Measurements from ENCODE around the gene DOK7. TPM values are rescaled to one million over a fixed set of nuclear protein-coding genes. Genes with fewer than 3 reads are reported as not detected.

DOK7 gene
- total RNA-seq, 6 experiments from 2014 or later: 0.73 to 2.4 (median 1.5) TPM

DNA sequence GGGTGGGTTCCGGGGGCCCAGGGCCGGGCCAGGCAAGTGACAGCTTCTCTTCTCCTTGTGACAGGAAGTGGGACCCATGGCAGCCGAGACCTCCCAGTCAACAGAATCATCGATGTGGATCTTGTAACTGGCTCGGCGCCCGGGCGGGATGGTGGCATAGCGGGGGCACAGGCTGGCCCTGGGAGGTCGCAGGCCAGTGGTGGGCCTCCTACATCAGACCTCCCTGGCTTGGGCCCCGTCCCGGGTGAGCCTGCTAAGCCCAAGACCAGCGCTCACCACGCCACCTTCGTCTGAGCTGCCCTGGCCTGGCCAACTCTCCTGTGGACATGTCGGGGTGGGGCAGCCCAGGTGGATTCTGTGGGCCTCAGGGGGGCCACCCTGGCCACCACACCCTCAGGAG, 23.7 kb upstream of the DOK7 start:
- TF ChIP-seq POLR2A (IDR thresholded peaks at IDR 0.05): no peak
- TF ChIP-seq, protein P1, sequence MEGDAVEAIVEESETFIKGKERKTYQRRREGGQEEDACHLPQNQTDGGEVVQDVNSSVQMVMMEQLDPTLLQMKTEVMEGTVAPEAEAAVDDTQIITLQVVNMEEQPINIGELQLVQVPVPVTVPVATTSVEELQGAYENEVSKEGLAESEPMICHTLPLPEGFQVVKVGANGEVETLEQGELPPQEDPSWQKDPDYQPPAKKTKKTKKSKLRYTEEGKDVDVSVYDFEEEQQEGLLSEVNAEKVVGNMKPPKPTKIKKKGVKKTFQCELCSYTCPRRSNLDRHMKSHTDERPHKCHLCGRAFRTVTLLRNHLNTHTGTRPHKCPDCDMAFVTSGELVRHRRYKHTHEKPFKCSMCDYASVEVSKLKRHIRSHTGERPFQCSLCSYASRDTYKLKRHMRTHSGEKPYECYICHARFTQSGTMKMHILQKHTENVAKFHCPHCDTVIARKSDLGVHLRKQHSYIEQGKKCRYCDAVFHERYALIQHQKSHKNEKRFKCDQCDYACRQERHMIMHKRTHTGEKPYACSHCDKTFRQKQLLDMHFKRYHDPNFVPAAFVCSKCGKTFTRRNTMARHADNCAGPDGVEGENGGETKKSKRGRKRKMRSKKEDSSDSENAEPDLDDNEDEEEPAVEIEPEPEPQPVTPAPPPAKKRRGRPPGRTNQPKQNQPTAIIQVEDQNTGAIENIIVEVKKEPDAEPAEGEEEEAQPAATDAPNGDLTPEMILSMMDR (IDR thresholded peaks at IDR 0.05): no peak
- intact Hi-C loops (cut with DNase I): no loop called here
- Histone ChIP-seq H3K4me1 (peaks cover 0 to 16% (median 3%) of the 10 kb centered on the region in 4 donors), H3K4me3 (no peak overlapping the region), H3K27me3 (no peaks in the 10 kb centered on the region), H3K27ac (no peak overlapping the region), H3K36me3 (no peaks in the 10 kb centered on the region), H3K9me3 (no peaks in the 10 kb centered on the region)
- ATAC-seq (no peak), DNase-seq (peak in 2 of 3 donors; percentile 21 to 56)
- WGBS (ENCODE audit: insufficient coverage, low coverage, low lambda C conversion rate, missing lambda C conversion rate): no CpG with 5 or more reads among the region's 16 CpGs

DNA sequence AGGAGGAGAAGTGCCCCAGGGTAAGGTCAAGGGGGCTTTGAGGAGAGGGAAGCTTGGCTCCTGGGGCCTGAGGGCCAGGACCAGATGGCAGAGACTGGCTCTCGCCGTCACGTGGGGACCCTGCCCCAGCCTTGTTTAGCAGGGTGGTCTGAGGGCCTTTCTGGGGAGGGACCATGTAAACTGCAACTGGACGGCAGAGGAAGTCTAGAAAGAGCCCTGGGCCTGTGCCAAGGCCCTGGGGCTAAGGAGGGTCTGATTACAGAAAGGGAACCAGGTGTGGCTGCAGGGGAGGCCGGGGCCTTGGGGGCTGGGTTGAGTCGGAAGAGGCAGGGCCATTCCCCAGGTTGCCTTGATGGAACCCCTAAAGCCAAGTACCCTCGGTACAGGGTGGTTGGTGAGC, 23.1 kb upstream of the DOK7 start:
- no peak for TF ChIP-seq POLR2A (IDR thresholded peaks at IDR 0.05)
- TF ChIP-seq, protein P1 (IDR thresholded peaks at IDR 0.05): no peak
- 88% methylated on average over 4 of the region's 7 CpGs for WGBS (ENCODE audit: insufficient coverage, low coverage, low lambda C conversion rate, missing lambda C conversion rate)
- H3K27me3 ChIP-seq: no peaks in the 10 kb centered on the region
- ATAC-seq: no peak
- H3K9me3 ChIP-seq: no peaks in the 10 kb centered on the region
- H3K27ac ChIP-seq: no peak overlapping the region
- DNase-seq: peak in 1 of 3 donors; percentile 18
- H3K36me3 ChIP-seq: peaks cover 0 to 3% (median 0%) of the 10 kb centered on the region in 4 donors
- H3K4me1 ChIP-seq: peaks cover 0 to 16% (median 3%) of the 10 kb centered on the region in 4 donors
- intact Hi-C loops (cut with DNase I): loop anchor here in 1 of 2 donors (5.0 kb wide), 1 partner anchor 98 kb away; no protein-coding TSS in a partner anchor
- H3K4me3 ChIP-seq: no peak overlapping the region

DNA sequence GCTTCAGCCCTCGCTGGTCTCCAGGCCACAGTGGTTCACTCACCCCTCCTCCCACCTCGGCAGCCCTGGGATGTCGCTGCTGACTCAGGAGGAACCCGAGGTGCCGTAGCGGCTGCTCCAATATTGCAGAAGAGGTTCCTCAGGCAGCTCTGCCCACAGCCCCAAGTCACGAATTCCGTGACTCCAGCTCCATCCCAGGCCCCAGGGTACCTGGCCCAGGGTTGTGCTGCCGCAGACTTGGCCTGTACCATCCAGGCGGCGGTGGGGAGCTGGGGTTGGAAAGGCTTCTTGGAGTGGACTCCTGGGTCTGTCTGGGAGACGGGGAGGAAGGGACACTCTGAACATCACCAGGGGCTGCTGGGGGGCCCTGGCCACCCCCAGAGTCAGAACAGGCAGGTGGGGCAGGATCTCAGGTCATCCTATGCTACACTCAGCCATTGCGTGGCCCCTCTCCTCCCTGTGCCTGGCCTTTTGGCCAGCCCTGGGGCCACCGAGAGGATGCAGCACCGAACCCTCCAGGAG, 22.1 kb upstream of the DOK7 start:
- Histone ChIP-seq H3K36me3 (peaks cover 0 to 3% (median 0%) of the 10 kb centered on the region in 4 donors), H3K9me3 (no peaks in the 10 kb centered on the region), H3K27ac (peak overlapping the region; percentile 78 to 90 (median 88)), H3K27me3 (no peaks in the 10 kb centered on the region), H3K4me1 (peaks cover 0 to 16% (median 3%) of the 10 kb centered on the region in 4 donors), H3K4me3 (no peak overlapping the region)
- TF ChIP-seq, protein P1 (IDR thresholded peaks at IDR 0.05): no peak
- TF ChIP-seq POLR2A (IDR thresholded peaks at IDR 0.05): no peak
- DNase-seq (peak in 2 of 3 donors; percentile 51 to 60), ATAC-seq (peak in 2 of 4 donors; percentile 1 to 12)
- WGBS (ENCODE audit: insufficient coverage, low coverage, low lambda C conversion rate, missing lambda C conversion rate): no CpG with 5 or more reads among the region's 15 CpGs
- intact Hi-C loops (cut with DNase I): loop anchor here in 1 of 2 donors (5.0 kb wide), 1 partner anchor 99 kb away; no protein-coding TSS in a partner anchor

DNA sequence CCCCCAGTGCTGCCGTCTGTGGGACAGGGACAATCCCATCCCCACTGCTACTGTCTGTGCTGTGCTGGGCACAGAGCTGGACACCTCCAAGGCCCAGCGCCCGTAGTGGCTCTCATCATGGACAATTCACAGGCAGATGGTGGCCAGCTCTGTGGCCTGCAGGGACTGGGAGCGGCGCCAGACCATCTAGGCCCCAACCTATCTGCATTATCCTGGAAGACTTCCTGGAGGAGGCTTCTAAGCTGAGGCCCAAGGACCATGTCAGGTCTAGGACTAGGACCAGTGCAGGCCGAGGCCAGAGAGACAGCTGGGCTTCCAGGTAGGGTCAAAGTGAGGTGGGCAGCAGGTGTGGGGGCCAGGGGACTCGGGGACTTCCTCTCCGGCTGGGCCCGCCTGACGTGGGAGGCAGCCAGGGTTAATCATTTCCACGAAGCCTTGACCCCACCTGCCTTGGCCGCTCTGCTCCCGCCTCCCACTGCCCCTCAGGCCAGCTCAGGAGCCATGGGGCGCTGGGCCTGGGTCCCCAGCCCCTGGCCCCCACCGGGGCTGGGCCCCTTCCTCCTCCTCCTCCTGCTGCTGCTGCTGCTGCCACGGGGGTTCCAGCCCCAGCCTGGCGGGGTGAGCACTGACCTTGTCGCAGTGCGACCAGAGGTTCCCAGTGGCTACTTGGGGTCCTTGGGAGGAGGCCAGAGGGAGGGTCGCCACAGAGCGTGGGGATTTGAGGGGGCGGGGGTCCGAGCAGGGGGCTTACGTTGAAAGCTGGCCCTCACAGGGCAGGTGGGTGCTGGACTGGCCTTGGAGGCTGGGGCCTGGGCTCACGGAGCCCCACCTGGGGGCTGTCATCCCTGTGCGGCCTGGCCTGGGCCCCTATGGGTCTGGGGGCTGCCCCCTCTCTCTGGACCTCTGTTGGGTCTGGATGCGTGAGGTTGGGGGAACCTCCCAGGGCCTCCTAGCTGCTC, 21.3 kb upstream of the DOK7 start, which contains the start of gene HGFAC:
TSS of gene HGFAC (plus strand) at position 468 of the 959 bp plus-strand sequence. CDS start at position 502, 34 bp downstream.
- peak; percentile 75 to 82 (median 82) for DNase-seq
- peak; percentile 63 to 74 (median 71) for ATAC-seq
- H3K27me3 ChIP-seq: no peaks in the 10 kb centered on the region
- peaks cover 0 to 4% (median 2%) of the 10 kb centered on the region in 4 donors for H3K36me3 ChIP-seq
- H3K4me3 ChIP-seq: peak within 1 kb of the TSS; percentile 38 to 57 (median 51)
- H3K4me1 ChIP-seq: peaks cover 0 to 16% (median 3%) of the 10 kb centered on the region in 4 donors
- WGBS (ENCODE audit: insufficient coverage, low coverage, low lambda C conversion rate, missing lambda C conversion rate): no CpG with 5 or more reads among the region's 27 CpGs
- H3K9me3 ChIP-seq: no peaks in the 10 kb centered on the region
- peak within 1 kb of the TSS; percentile 78 to 90 (median 88) for H3K27ac ChIP-seq
- intact Hi-C loops (cut with DNase I): loop anchor here in 1 of 2 donors (5.0 kb wide), 1 partner anchor 99 kb away; no protein-coding TSS in a partner anchor
- TF ChIP-seq, protein P1 (IDR thresholded peaks at IDR 0.05): no peak
- no peak for TF ChIP-seq POLR2A (IDR thresholded peaks at IDR 0.05)
